ENCODE measurements around the gene SMARCC1. TPM values are rescaled to one million over a fixed set of nuclear protein-coding genes. Genes with fewer than 3 reads are reported as not detected.
"Not testable (repeated sequence)": the region's sequence is repeated elsewhere in the genome, so short reads cannot be mapped to it uniquely, and the experiment has no call there.

Gene SMARCC1
- total RNA-seq, 1 experiment from 2014 or later, result 84.2 TPM

- intact Hi-C loops (cut with micrococcal nuclease; ENCODE audit: unreplicated experiment), result no loop called here
- POLR2A ChIA-PET, result no interaction called here
These were observed 29.0 kb downstream of the SMARCC1 start for GRCh38 chr3:47752716-47753115.

GRCh38 chr3:47750811-47751354, 30.8 kb downstream of the SMARCC1 start:
- H3K4me1 ChIP-seq (ENCODE audit: control insufficient read depth, insufficient read depth, low read length); ATAC-seq; H3K9me3 ChIP-seq (ENCODE audit: control insufficient read depth, insufficient read depth, low read depth, low read length); CTCF ChIA-PET; POLR2A ChIA-PET; H3K4me3 ChIP-seq (ENCODE audit: low read depth in 2 of 2, low read length in 2 of 2); H3K27me3 ChIP-seq (ENCODE audit: control insufficient read depth, insufficient read depth, low read length); intact Hi-C loops (cut with micrococcal nuclease; ENCODE audit: unreplicated experiment); H3K27ac ChIP-seq (ENCODE audit: low read length); H3K36me3 ChIP-seq (ENCODE audit: control insufficient read depth, insufficient read depth, low read length); DNase-seq (ENCODE audit: low read depth, low spot score); in situ Hi-C loops (cut with HindIII; ENCODE audit: low pct_unique_long_range_greater_than_20kb, low sequenced_read_pairs); BruUV-seq (replicated peaks): not testable (repeated sequence)

More at GRCh38 chr3:47752716-47753115, 29.0 kb downstream of the SMARCC1 start:
- Histone ChIP-seq H3K27me3 (ENCODE audit: control insufficient read depth, insufficient read depth, low read length) (no peaks in the 10 kb centered on the region), H3K9me3 (ENCODE audit: control insufficient read depth, insufficient read depth, low read depth, low read length) (no peaks in the 10 kb centered on the region), H3K36me3 (ENCODE audit: control insufficient read depth, insufficient read depth, low read length) (no peaks in the 10 kb centered on the region), H3K27ac (ENCODE audit: low read length) (no peak overlapping the region), H3K4me3 (ENCODE audit: low read depth in 2 of 2, low read length in 2 of 2) (no peak overlapping the region), H3K4me1 (ENCODE audit: control insufficient read depth, insufficient read depth, low read length) (no peaks in the 10 kb centered on the region)
- CTCF ChIA-PET, result no interaction called here
- BruUV-seq (replicated peaks), result no TSS peak
- in situ Hi-C loops (cut with HindIII; ENCODE audit: low pct_unique_long_range_greater_than_20kb, low sequenced_read_pairs), result no loop called here
- TF ChIP-seq POLR2AphosphoS5 (IDR thresholded peaks at IDR 0.05; ENCODE audit: low read depth, low read length), result no peak
- no peak for TF ChIP-seq CTCF (IDR thresholded peaks at IDR 0.05)
- TF ChIP-seq SIN3A (IDR thresholded peaks at IDR 0.05; ENCODE audit: borderline replicate concordance, insufficient read depth, low read depth, low read length), result no peak
- TF ChIP-seq TCF7L2 (IDR thresholded peaks at IDR 0.05; ENCODE audit: low read depth, low read length), result no peak
- no peak for TF ChIP-seq REST (IDR thresholded peaks at IDR 0.05; ENCODE audit: insufficient read depth in 1 of 2, low read depth in 2 of 2, low read length in 1 of 2)
- DNase-seq (ENCODE audit: low read depth, low spot score) (no peak), ATAC-seq (no peak)

- intact Hi-C loops (cut with micrococcal nuclease; ENCODE audit: unreplicated experiment) (no loop called here), in situ Hi-C loops (cut with HindIII; ENCODE audit: low pct_unique_long_range_greater_than_20kb, low sequenced_read_pairs) (no loop called here)
- CTCF ChIA-PET, result no interaction called here
- BruUV-seq (replicated peaks), result no TSS peak
- DNase-seq (ENCODE audit: low read depth, low spot score), result no peak
- POLR2A ChIA-PET, result no interaction called here
- Histone ChIP-seq H3K27ac (ENCODE audit: low read length) (no peak overlapping the region), H3K27me3 (ENCODE audit: control insufficient read depth, insufficient read depth, low read length) (no peaks in the 10 kb centered on the region), H3K4me3 (ENCODE audit: low read depth in 2 of 2, low read length in 2 of 2) (no peak overlapping the region), H3K9me3 (ENCODE audit: control insufficient read depth, insufficient read depth, low read depth, low read length) (no peaks in the 10 kb centered on the region), H3K36me3 (ENCODE audit: control insufficient read depth, insufficient read depth, low read length) (no peaks in the 10 kb centered on the region), H3K4me1 (ENCODE audit: control insufficient read depth, insufficient read depth, low read length) (no peaks in the 10 kb centered on the region)
- no peak for ATAC-seq
- TF ChIP-seq TCF7L2 (IDR thresholded peaks at IDR 0.05; ENCODE audit: low read depth, low read length), result no peak
- TF ChIP-seq SIN3A (IDR thresholded peaks at IDR 0.05; ENCODE audit: borderline replicate concordance, insufficient read depth, low read depth, low read length), result no peak
- TF ChIP-seq REST (IDR thresholded peaks at IDR 0.05; ENCODE audit: insufficient read depth in 1 of 2, low read depth in 2 of 2, low read length in 1 of 2), result no peak
- no peak for TF ChIP-seq POLR2AphosphoS5 (IDR thresholded peaks at IDR 0.05; ENCODE audit: low read depth, low read length)
- no peak for TF ChIP-seq CTCF (IDR thresholded peaks at IDR 0.05)
These were observed 34.1 kb downstream of the SMARCC1 start for GRCh38 chr3:47747558-47747957.

Measured in Panc1 (cell line).